Measurements from ENCODE around the gene PRKCB. TPM values are rescaled to one million over a fixed set of nuclear protein-coding genes. Genes with fewer than 3 reads are reported as not detected.

Gene PRKCB
- total and polyA plus RNA-seq, 2 experiments from 2014 or later: 3.7 to 16.4 TPM

GRCh38 chr16:23974223-23974622 is 138.4 kb downstream of the PRKCB start:
- Mint-ChIP-seq H3K9me3 (no peaks in the 10 kb centered on the region; the same call in 2 of the 3 replicates), H3K27me3 (ENCODE audit: insufficient read depth, low read depth, poor library complexity) (peaks cover 2% of the 10 kb centered on the region), H3K4me1 (peaks cover 22% of the 10 kb centered on the region), H3K4me3 (no peak overlapping the region), H3K27ac (no peak overlapping the region; the same call in 1 of the 2 replicates), H3K36me3 (ENCODE audit: low read depth) (no peaks in the 10 kb centered on the region)
- Histone ChIP-seq H3K36me3 (ENCODE audit: insufficient read depth) (no peaks in the 10 kb centered on the region), H4K20me1 (replicated peaks; ENCODE audit: insufficient read depth) (0 out of 2 replicates have a peak, but pooled peaks cover 5% of the 10 kb centered on the region), H3F3A (replicated peaks; ENCODE audit: low read depth) (no peaks in the 10 kb centered on the region), H3K4me1 (ENCODE audit: insufficient read depth) (peaks cover 9% of the 10 kb centered on the region; the same call in 1 of the 2 replicates), H2AFZ (no peak overlapping the region), H3K27ac (ENCODE audit: low read depth) (no peak overlapping the region), H3K4me3 (no peak overlapping the region), H3K27me3 (ENCODE audit: insufficient read depth) (no peaks in the 10 kb centered on the region), H3K4me2 (no peak overlapping the region), H3K79me2 (replicated peaks; ENCODE audit: insufficient read depth) (no peaks in the 10 kb centered on the region), H3K9me2 (ENCODE audit: insufficient read depth) (no peaks in the 10 kb centered on the region)
- no peak for TF ChIP-seq NANOG (IDR thresholded peaks at IDR 0.05; ENCODE audit: borderline replicate concordance)
- TF ChIP-seq, protein P1, sequence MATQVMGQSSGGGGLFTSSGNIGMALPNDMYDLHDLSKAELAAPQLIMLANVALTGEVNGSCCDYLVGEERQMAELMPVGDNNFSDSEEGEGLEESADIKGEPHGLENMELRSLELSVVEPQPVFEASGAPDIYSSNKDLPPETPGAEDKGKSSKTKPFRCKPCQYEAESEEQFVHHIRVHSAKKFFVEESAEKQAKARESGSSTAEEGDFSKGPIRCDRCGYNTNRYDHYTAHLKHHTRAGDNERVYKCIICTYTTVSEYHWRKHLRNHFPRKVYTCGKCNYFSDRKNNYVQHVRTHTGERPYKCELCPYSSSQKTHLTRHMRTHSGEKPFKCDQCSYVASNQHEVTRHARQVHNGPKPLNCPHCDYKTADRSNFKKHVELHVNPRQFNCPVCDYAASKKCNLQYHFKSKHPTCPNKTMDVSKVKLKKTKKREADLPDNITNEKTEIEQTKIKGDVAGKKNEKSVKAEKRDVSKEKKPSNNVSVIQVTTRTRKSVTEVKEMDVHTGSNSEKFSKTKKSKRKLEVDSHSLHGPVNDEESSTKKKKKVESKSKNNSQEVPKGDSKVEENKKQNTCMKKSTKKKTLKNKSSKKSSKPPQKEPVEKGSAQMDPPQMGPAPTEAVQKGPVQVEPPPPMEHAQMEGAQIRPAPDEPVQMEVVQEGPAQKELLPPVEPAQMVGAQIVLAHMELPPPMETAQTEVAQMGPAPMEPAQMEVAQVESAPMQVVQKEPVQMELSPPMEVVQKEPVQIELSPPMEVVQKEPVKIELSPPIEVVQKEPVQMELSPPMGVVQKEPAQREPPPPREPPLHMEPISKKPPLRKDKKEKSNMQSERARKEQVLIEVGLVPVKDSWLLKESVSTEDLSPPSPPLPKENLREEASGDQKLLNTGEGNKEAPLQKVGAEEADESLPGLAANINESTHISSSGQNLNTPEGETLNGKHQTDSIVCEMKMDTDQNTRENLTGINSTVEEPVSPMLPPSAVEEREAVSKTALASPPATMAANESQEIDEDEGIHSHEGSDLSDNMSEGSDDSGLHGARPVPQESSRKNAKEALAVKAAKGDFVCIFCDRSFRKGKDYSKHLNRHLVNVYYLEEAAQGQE (IDR thresholded peaks at IDR 0.05; ENCODE audit: unreplicated experiment): peak; percentile 92
- ATAC-seq (peak; percentile 100), DNase-seq (ENCODE audit: low spot score) (peak; percentile 92)

DNA sequence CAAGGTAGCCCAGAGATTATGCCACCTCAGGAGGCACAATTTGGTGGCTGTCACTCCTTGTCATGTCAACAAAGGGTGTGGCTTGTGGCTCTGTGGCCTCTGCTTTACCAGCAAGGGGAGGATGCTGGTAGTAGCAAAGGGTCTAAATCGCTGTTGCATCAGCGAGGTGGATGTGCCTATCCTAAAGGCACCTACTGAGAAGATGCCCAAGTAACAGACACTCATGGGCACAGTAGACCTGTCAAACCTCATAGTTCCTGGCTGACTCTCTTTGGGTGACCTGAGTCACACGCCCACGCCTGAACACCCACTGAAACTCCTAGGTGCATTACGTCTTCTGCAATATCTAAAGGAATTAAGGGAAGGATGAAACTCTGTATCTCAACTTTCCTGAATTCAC is 139.5 kb downstream of the PRKCB start:
- Histone ChIP-seq H2AFZ (no peak overlapping the region), H3K27me3 (ENCODE audit: insufficient read depth) (no peaks in the 10 kb centered on the region), H4K20me1 (replicated peaks; ENCODE audit: insufficient read depth) (0 out of 2 replicates have a peak, but pooled peaks cover 5% of the 10 kb centered on the region), H3F3A (replicated peaks; ENCODE audit: low read depth) (no peaks in the 10 kb centered on the region), H3K36me3 (ENCODE audit: insufficient read depth) (no peaks in the 10 kb centered on the region), H3K9me2 (ENCODE audit: insufficient read depth) (no peaks in the 10 kb centered on the region), H3K4me2 (no peak overlapping the region), H3K4me1 (ENCODE audit: insufficient read depth) (peaks cover 9% of the 10 kb centered on the region; the same call in 1 of the 2 replicates), H3K79me2 (replicated peaks; ENCODE audit: insufficient read depth) (no peaks in the 10 kb centered on the region), H3K27ac (ENCODE audit: low read depth) (no peak overlapping the region), H3K4me3 (no peak overlapping the region)
- no peak overlapping the region for H3K27ac Mint-ChIP-seq
- H3K9me3 Mint-ChIP-seq: no peaks in the 10 kb centered on the region
- DNase-seq (ENCODE audit: low spot score): no peak
- H3K4me1 Mint-ChIP-seq: peaks cover 22% of the 10 kb centered on the region
- H3K4me3 Mint-ChIP-seq: no peak overlapping the region
- ATAC-seq: no peak
- H3K27me3 Mint-ChIP-seq (ENCODE audit: insufficient read depth, low read depth, poor library complexity): peaks cover 2% of the 10 kb centered on the region
- H3K36me3 Mint-ChIP-seq (ENCODE audit: low read depth): no peaks in the 10 kb centered on the region
- TF ChIP-seq NANOG (IDR thresholded peaks at IDR 0.05; ENCODE audit: borderline replicate concordance) (no peak), CREB1 (CRISPR knock-in tag; IDR thresholded peaks at IDR 0.05; ENCODE audit: low read depth) (no peak), ZNF114 (CRISPR knock-in tag; IDR thresholded peaks at IDR 0.05) (no peak), ZNF462 (CRISPR knock-in tag; IDR thresholded peaks at IDR 0.05) (no peak), ZNF331 (CRISPR knock-in tag; IDR thresholded peaks at IDR 0.05; ENCODE audit: low read depth) (no peak), JUNB (IDR thresholded peaks at IDR 0.05; ENCODE audit: unreplicated experiment) (no peak), EZH2phosphoT487 (IDR thresholded peaks at IDR 0.05; ENCODE audit: unreplicated experiment) (no peak), STAT1 (IDR thresholded peaks at IDR 0.05; ENCODE audit: unreplicated experiment) (no peak)
- TF ChIP-seq, protein P2, sequence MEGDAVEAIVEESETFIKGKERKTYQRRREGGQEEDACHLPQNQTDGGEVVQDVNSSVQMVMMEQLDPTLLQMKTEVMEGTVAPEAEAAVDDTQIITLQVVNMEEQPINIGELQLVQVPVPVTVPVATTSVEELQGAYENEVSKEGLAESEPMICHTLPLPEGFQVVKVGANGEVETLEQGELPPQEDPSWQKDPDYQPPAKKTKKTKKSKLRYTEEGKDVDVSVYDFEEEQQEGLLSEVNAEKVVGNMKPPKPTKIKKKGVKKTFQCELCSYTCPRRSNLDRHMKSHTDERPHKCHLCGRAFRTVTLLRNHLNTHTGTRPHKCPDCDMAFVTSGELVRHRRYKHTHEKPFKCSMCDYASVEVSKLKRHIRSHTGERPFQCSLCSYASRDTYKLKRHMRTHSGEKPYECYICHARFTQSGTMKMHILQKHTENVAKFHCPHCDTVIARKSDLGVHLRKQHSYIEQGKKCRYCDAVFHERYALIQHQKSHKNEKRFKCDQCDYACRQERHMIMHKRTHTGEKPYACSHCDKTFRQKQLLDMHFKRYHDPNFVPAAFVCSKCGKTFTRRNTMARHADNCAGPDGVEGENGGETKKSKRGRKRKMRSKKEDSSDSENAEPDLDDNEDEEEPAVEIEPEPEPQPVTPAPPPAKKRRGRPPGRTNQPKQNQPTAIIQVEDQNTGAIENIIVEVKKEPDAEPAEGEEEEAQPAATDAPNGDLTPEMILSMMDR (conservative IDR thresholded peaks at IDR 0.05; ENCODE audit: low read depth in 2 of 2): no peak
